ENCODE data around the gene AIDA.

DNA sequence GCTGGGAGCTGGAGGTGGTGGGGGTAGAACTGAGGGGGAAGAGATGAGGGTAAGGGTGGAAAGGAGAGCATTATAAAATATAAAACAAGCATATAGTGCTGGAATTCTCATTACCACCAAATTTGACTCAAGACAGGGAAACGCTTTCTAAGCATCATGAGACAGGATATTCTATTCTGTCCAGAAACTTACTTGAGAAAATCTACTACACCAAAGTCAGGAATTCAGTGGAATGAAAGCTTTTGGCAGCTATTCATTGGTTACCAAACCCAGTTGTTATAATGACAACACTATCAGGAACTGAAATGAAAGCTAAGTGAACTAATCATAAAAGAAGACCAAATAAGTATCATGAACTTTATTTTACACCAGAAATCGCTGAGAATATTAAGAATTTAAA, 14.5 kb downstream of the AIDA start:
- no peak for TF ChIP-seq ZNF335 (tag by site-specific recombination; conservative IDR thresholded peaks at IDR 0.05)
- TF ChIP-seq, protein P1, sequence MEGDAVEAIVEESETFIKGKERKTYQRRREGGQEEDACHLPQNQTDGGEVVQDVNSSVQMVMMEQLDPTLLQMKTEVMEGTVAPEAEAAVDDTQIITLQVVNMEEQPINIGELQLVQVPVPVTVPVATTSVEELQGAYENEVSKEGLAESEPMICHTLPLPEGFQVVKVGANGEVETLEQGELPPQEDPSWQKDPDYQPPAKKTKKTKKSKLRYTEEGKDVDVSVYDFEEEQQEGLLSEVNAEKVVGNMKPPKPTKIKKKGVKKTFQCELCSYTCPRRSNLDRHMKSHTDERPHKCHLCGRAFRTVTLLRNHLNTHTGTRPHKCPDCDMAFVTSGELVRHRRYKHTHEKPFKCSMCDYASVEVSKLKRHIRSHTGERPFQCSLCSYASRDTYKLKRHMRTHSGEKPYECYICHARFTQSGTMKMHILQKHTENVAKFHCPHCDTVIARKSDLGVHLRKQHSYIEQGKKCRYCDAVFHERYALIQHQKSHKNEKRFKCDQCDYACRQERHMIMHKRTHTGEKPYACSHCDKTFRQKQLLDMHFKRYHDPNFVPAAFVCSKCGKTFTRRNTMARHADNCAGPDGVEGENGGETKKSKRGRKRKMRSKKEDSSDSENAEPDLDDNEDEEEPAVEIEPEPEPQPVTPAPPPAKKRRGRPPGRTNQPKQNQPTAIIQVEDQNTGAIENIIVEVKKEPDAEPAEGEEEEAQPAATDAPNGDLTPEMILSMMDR (tag by site-specific recombination; IDR thresholded peaks at IDR 0.05), result no peak
- TF ChIP-seq ZNF239 (tag by site-specific recombination; IDR thresholded peaks at IDR 0.05), result no peak
- TF ChIP-seq, protein P2, sequence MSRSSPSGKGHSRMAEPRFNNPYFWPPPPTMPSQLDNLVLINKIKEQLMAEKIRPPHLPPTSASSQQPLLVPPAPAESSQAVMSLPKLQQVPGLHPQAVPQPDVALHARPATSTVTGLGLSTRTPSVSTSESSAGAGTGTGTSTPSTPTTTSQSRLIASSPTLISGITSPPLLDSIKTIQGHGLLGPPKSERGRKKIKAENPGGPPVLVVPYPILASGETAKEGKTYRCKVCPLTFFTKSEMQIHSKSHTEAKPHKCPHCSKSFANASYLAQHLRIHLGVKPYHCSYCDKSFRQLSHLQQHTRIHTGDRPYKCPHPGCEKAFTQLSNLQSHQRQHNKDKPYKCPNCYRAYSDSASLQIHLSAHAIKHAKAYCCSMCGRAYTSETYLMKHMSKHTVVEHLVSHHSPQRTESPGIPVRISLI (tag by site-specific recombination; IDR thresholded peaks at IDR 0.05), result no peak
- TF ChIP-seq ZNF510 (tag by site-specific recombination; IDR thresholded peaks at IDR 0.05; ENCODE audit: insufficient replicate concordance), result no peak
